K562 (cell line): Measurements from ENCODE around the gene VWDE. TPM values are rescaled to one million over a fixed set of nuclear protein-coding genes. Genes with fewer than 3 reads are reported as not detected.
A peak's percentile ranks its signal among the peaks of the same experiment; 100 is the strongest.

ENCODE experiments used
- AFF1 ChIP-seq, 2 experiments: fragments of 450-650 bp; IDR thresholded peaks; 2 replicates each; pipeline ENCODE4 v1.6.1; 2018; ENCODE audit warnings: mild to moderate bottlenecking in 2 of 2, low read depth in 1 of 2; ENCODE audit not compliant: partially characterized antibody in 2 of 2
- ARNT ChIP-seq, 2 experiments: fragments of 450-650 bp; IDR thresholded peaks; 2 replicates each; pipeline ENCODE4 v1.6.1; 2016; ENCODE audit warnings: mild to moderate bottlenecking in 1 of 2
- E2F5 ChIP-seq: sonication (generic); formaldehyde crosslinking; IDR thresholded peaks from 2 replicates; pipeline ENCODE4 v1.8.0; 2022; ENCODE audit warnings: mild to moderate bottlenecking, missing genetic modification reagents
- HDGF ChIP-seq: fragments of 450-650 bp; IDR thresholded peaks from 2 replicates; pipeline ENCODE4 v1.6.1; 2016
- IRF9 ChIP-seq: fragments of 450-650 bp; IDR thresholded peaks from 2 replicates; pipeline ENCODE4 v1.6.1; 2016; ENCODE audit warnings: missing biosample characterization, missing genetic modification characterization
- NFRKB ChIP-seq: fragments of 450-650 bp; IDR thresholded peaks from 2 replicates; pipeline ENCODE4 v1.6.1; 2016; ENCODE audit warnings: low read depth
- PML ChIP-seq: IDR thresholded peaks from 2 replicates; pipeline ENCODE4 v1.6.1; 2012; ENCODE audit warnings: low read length, inconsistent platforms
- RNF2 ChIP-seq: sonication (generic); IDR thresholded peaks from 2 replicates; pipeline ENCODE4 v1.6.1; 2016
- SETDB1 ChIP-seq: IDR thresholded peaks from one replicate; pipeline ENCODE4 v1.6.1; 2012; ENCODE audit warnings: low read length, control low read depth, inconsistent platforms
- TCF7 ChIP-seq: sonication (generic); IDR thresholded peaks from 2 replicates; pipeline ENCODE4 v1.6.1; 2016; ENCODE audit warnings: antibody characterized with exemption, borderline replicate concordance
- TRIM25 ChIP-seq: fragments of 450-650 bp; IDR thresholded peaks from 2 replicates; pipeline ENCODE4 v1.7.0; 2016; ENCODE audit warnings: borderline replicate concordance
- TSHZ1 ChIP-seq: fragments of 250-450 bp; sonication (Bioruptor Pico); IDR thresholded peaks from 2 replicates; pipeline ENCODE4 v1.4.0; 2020; ENCODE audit warnings: mild to moderate bottlenecking, moderate library complexity
- YBX1 ChIP-seq: fragments of 450-650 bp; IDR thresholded peaks from 2 replicates; pipeline ENCODE4 v1.7.1; 2016; ENCODE audit warnings: mild to moderate bottlenecking
- ZBTB33 ChIP-seq: sonication (generic); formaldehyde crosslinking; IDR thresholded peaks from 2 replicates; pipeline ENCODE4 v1.8.1; 2023; ENCODE audit warnings: mild to moderate bottlenecking, missing genetic modification reagents
- ZNF197 ChIP-seq: fragments of 200-800 bp; sonication (Bioruptor generic); IDR thresholded peaks from 2 replicates; pipeline ENCODE4 v1.6.1; 2016; ENCODE audit warnings: low read depth, missing genetic modification characterization, missing compliant biosample characterization
- polyA plus RNA-seq, 8 experiments: library from polyadenylated mRNA; depleted of rRNA in 4 of 8; stranded (reverse) in 5 of 8; unstranded in 3 of 8; fragments of >200 nt; fragmentation: Nextera tagmentation in 2 of 8; fragmentation: Illumina TruSeq in 1 of 8; extraction: Ambion mirVana in 2 of 8; extraction: Trizol in 1 of 8; gene quantifications; 2 replicates each; pipeline versions ENCODE4 v1.2.1 to v1.2.3, GENCODE V29; 2011 to 2014; ENCODE audit warnings: inconsistent platforms in 1 of 8, missing spikeins in 1 of 8
- total RNA-seq, 7 experiments: library from RNA; depleted of rRNA in 6 of 7; stranded (reverse); fragments of >200 nt in 6 of 7; fragmentation: Illumina TruSeq in 2 of 7; extraction: Trizol in 2 of 7; gene quantifications; 2 replicates each; pipeline versions ENCODE4 v1.2.1 to v1.2.3, GENCODE V29; 2011 to 2021; ENCODE audit warnings: low replicate concordance in 1 of 7

VWDE gene
- total and polyA plus RNA-seq, 9 of the 15 experiments (the other 6 are each of a cell fraction or from before 2014, with no cell fraction given): 40.6 to 162 (median 95.2) TPM

GRCh38 chr7:12385364-12385786 lies 18.3 kb downstream of the VWDE start (continued):
- TF ChIP-seq TSHZ1 (CRISPR knock-in tag) (no peak), RNF2 (peak; percentile 95), YBX1 (no peak), IRF9 (tag) (no peak), HDGF (no peak), ARNT (IDR thresholded peaks at IDR 0.05) (peak; percentile 84 to 88), AFF1 (IDR thresholded peaks at IDR 0.05; ENCODE audit: low read depth in 1 of 2, partially characterized antibody in 2 of 2) (peak; percentile 28 to 91), TCF7 (peak; percentile 76; the same call in 1 of the 2 replicates), PML (peak; percentile 96), ZNF197 (CRISPR knock-in tag) (peak; percentile 45; the same call in 1 of the 2 replicates), SETDB1 (no peak), NFRKB (no peak), E2F5 (CRISPR knock-in tag) (no peak), ZBTB33 (CRISPR knock-in tag) (no peak), TRIM25 (no peak)
